SW 1271 (cell line): ENCODE measurements around the gene PPP1R9B.

ENCODE experiments used
- DNase-seq, 2 experiments: peaks; one replicate each; lab custom pipeline; 2025; lab: John Stamatoyannopoulos, UW

PPP1R9B gene

DNA sequence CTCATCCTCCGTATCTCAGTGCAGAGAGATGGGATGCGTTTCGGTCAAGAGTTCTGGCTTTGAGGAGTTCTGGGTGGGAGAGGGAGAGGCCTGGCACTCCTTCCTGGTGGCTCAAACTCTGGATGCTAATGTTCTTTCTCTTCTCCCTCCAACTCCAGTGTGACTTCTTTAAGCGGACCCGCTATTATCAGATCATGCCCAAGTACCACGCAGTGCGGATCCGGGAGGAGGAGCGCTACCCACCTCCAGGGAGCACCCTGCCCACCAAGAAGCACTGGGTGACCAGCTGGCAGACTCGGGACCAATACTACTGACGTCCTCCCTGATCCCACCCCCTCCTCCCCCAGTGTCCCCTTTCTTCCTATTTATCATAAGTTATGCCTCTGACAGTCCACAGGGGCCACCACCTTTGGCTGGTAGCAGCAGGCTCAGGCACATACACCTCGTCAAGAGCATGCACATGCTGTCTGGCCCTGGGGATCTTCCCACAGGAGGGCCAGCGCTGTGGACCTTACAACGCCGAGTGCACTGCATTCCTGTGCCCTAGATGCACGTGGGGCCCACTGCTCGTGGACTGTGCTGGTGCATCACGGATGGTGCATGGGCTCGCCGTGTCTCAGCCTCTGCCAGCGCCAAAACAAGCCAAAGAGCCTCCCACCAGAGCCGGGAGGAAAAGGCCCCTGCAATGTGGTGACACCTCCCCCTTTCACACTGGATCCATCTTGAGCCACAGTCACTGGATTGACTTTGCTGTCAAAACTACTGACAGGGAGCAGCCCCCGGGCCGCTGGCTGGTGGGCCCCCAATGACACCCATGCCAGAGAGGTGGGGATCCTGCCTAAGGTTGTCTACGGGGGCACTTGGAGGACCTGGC, 61.3 kb downstream of the PPP1R9B start:
- DNase-seq: no peak

DNA sequence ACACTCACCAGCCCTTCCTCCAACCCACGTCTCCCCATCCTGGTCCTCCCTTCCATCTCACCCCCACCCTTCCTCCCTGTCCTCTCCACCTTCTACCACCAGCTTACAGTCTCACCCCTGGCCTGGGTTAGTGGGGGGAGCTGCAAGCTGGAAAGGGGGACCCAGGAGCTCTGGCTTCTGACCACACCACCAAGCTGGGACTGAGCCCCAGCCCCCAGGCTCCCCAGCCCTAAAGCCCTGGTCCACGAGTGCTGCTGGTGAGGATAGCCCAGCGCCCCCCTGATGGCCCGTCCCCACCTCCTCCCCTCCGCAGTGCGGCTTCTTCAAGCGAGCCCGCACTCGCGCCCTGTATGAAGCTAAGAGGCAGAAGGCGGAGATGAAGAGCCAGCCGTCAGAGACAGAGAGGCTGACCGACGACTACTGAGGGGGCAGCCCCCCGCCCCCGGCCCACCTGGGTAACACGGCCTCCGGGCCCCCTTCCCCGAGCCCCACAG, 62.5 kb downstream of the PPP1R9B start:
- DNase-seq: no peak

DNA sequence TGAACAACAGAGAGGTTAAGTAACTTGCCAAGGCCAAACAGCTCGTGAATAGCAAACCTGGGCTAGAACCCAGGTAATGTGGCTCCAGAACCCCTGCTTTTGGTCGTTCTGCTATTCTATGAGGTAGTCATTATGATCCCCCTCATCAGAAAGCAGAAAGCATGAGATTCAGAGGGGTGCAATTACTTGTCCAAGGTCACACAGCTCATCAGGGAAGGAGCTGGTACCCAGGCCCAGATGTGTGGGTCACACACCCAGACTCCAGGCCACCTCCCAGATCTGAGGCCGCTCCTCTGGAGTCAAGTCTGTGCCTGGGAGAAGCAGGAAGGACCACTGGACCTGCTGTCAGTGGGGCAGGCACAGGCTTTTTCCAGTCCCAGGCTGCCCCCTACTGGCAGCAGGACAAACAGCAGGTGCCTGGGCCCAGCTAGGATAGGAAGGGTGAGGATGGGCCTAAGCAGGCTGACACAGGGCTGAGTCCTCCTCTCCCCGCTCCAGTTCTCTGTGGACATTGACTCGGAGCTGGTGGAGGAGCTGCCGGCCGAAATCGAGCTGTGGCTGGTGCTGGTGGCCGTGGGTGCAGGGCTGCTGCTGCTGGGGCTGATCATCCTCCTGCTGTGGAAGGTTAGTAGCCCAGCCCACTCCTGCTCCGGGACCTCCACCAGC, 63.1 kb downstream of the PPP1R9B start:
- DNase-seq: peak; percentile 60 to 69
